Endodermal cell (in vitro differentiated cells): Measurements from ENCODE around the gene ZNF358. TPM values are rescaled to one million over a fixed set of nuclear protein-coding genes. Genes with fewer than 3 reads are reported as not detected.

Experiments
- DNase-seq: peaks from one replicate; pipeline ENCODE4 v3.0.0-alpha.2; 2017
- H3K27ac ChIP-seq: 2 replicates; pipeline ENCODE4 v1.5.1; 2013; ENCODE audit warnings: mild to moderate bottlenecking, low read depth, low read length, moderate library complexity
- H3K27me3 ChIP-seq: 2 replicates; pipeline ENCODE4 v1.6.1; 2013; ENCODE audit warnings: mild to moderate bottlenecking, low read length, moderate library complexity; ENCODE audit not compliant: insufficient read depth, control insufficient read depth, poor library complexity, severe bottlenecking
- H3K36me3 ChIP-seq: 2 replicates; pipeline ENCODE4 v1.7.0; 2013; ENCODE audit warnings: mild to moderate bottlenecking, low read length, moderate library complexity; ENCODE audit not compliant: control insufficient read depth, insufficient read depth
- H3K4me1 ChIP-seq: one replicate; pipeline ENCODE4 v1.7.0; 2013; ENCODE audit warnings: low read length; ENCODE audit not compliant: control insufficient read depth, insufficient read depth
- H3K4me3 ChIP-seq: 2 replicates; pipeline ENCODE4 v1.5.1; 2013; ENCODE audit warnings: mild to moderate bottlenecking, low read length, moderate library complexity
- H3K9ac ChIP-seq: 2 replicates; pipeline ENCODE4 v1.6.1; 2013; ENCODE audit warnings: mild to moderate bottlenecking, low read length, moderate library complexity; ENCODE audit not compliant: poor library complexity, severe bottlenecking; ENCODE audit errors: extremely low read depth
- H3K9me3 ChIP-seq: 2 replicates; pipeline ENCODE4 v1.6.1; 2013; ENCODE audit warnings: mild to moderate bottlenecking, low read length, moderate library complexity; ENCODE audit not compliant: control insufficient read depth
- H3K27ac Mint-ChIP-seq: 2 replicates; pipeline ENCODE4 v1.8.0; 2020; ENCODE audit warnings: mixed read lengths
- H3K27me3 Mint-ChIP-seq: 2 replicates; pipeline ENCODE4 v1.8.0; 2021; ENCODE audit warnings: mild to moderate bottlenecking, mixed read lengths; ENCODE audit not compliant: insufficient read depth
- H3K36me3 Mint-ChIP-seq: 2 replicates; pipeline ENCODE4 v1.8.0; 2020; ENCODE audit warnings: low read depth, mixed read lengths
- H3K4me1 Mint-ChIP-seq: 2 replicates; pipeline ENCODE4 v1.8.0; 2020; ENCODE audit warnings: mixed read lengths
- H3K4me3 Mint-ChIP-seq: 2 replicates; pipeline ENCODE4 v1.8.0; 2020; ENCODE audit warnings: mild to moderate bottlenecking, moderate library complexity, mixed read lengths
- H3K9me3 Mint-ChIP-seq: 2 replicates; pipeline ENCODE4 v1.8.0; 2020; ENCODE audit warnings: mild to moderate bottlenecking, mixed read lengths
- CTCF ChIP-seq: fragments of 200-600 bp; sonication (generic); conservative IDR thresholded peaks from 2 replicates; pipeline ENCODE4 v1.5.0; 2021; ENCODE audit warnings: antibody characterized with exemption, mild to moderate bottlenecking
- WGBS, 2 experiments: methylation state at CpG; one replicate each; pipeline versions ENCODE4 v1.1.5 to v1.1.7; 2013; ENCODE audit warnings: missing lambda C conversion rate in 2 of 2, mixed read lengths in 1 of 2; ENCODE audit not compliant: insufficient coverage in 1 of 2, insufficient read length in 1 of 2; 5-methylcytosine and 5-hydroxymethylcytosine counted together
- total RNA-seq, 2 donors: library from RNA; stranded (reverse); fragmentation: NEBNext Ultra II Directional in 1 of 2; extraction: Animal tissue kit (Norgen Biotek cat#: 25700) in 1 of 2; gene quantifications; 2 replicates in 1 of 2; 3 replicates in 1 of 2; pipeline ENCODE4 v1.2.1, GENCODE V29; 2021

Gene ZNF358
- total RNA-seq, 2 donors from 2014 or later, result 45.9 to 53.2 TPM

- Histone ChIP-seq H3K27me3 (no peaks in the 10 kb centered on the region), H3K27ac (no peak overlapping the region), H3K9me3 (no peaks in the 10 kb centered on the region), H3K36me3 (peaks cover 25% of the 10 kb centered on the region), H3K4me3 (no peak overlapping the region), H3K9ac (no peak overlapping the region), H3K4me1 (no peaks in the 10 kb centered on the region)
- Mint-ChIP-seq H3K27ac (peak overlapping the region; percentile 13), H3K27me3 (no peaks in the 10 kb centered on the region), H3K4me3 (no peak overlapping the region), H3K36me3 (peaks cover 44% of the 10 kb centered on the region), H3K4me1 (peaks cover 3% of the 10 kb centered on the region), H3K9me3 (no peaks in the 10 kb centered on the region)
- WGBS, 2 experiments, result 92 to 99% methylated on average over 8 to 11 of the region's 11 CpGs
- TF ChIP-seq CTCF, result no peak
- no peak for DNase-seq
Observed at GRCh38 chr19:7541828-7542443, 26.0 kb downstream of the ZNF358 start.

- Histone ChIP-seq H3K4me3 (no peak overlapping the region), H3K36me3 (peaks cover 25% of the 10 kb centered on the region), H3K9me3 (no peaks in the 10 kb centered on the region), H3K4me1 (no peaks in the 10 kb centered on the region), H3K27ac (no peak overlapping the region), H3K27me3 (no peaks in the 10 kb centered on the region), H3K9ac (no peak overlapping the region)
- Mint-ChIP-seq H3K27ac (no peak overlapping the region), H3K4me3 (no peak overlapping the region), H3K27me3 (no peaks in the 10 kb centered on the region), H3K9me3 (no peaks in the 10 kb centered on the region), H3K36me3 (peaks cover 40% of the 10 kb centered on the region), H3K4me1 (peaks cover 3% of the 10 kb centered on the region)
- TF ChIP-seq CTCF, result no peak
- no peak for DNase-seq
- WGBS, 2 experiments, result 93% methylated on average over 13 to 24 of the region's 24 CpGs
Observed at GRCh38 chr19:7542556-7543348, 26.8 kb downstream of the ZNF358 start.

- WGBS, 2 experiments, result 93 to 94% methylated on average over 3 of the region's 3 CpGs
- peaks cover 3% of the 10 kb centered on the region for H3K4me1 Mint-ChIP-seq
- H3K9ac ChIP-seq, result no peak overlapping the region
Observed at GRCh38 chr19:7544626-7545025, 28.7 kb downstream of the ZNF358 start.

More at GRCh38 chr19:7544626-7545025, 28.7 kb downstream of the ZNF358 start:
- no peak for DNase-seq
- Histone ChIP-seq H3K9me3 (no peaks in the 10 kb centered on the region), H3K4me3 (no peak overlapping the region), H3K36me3 (peaks cover 25% of the 10 kb centered on the region), H3K27ac (no peak overlapping the region), H3K4me1 (no peaks in the 10 kb centered on the region), H3K27me3 (no peaks in the 10 kb centered on the region)
- H3K27ac Mint-ChIP-seq, result no peak overlapping the region
- no peaks in the 10 kb centered on the region for H3K27me3 Mint-ChIP-seq
- no peak overlapping the region for H3K4me3 Mint-ChIP-seq
- no peaks in the 10 kb centered on the region for H3K9me3 Mint-ChIP-seq
- peaks cover 36% of the 10 kb centered on the region for H3K36me3 Mint-ChIP-seq
- TF ChIP-seq CTCF, result no peak
